LoVo (cell line): ENCODE data around the gene CLIC4.
"Not testable (repeated sequence)": the region's sequence is repeated elsewhere in the genome, so short reads cannot be mapped to it uniquely, and the experiment has no call there.

Experiments
- DNase-seq: peaks from one replicate; pipeline ENCODE4 v3.0.0-alpha.2; 2016; ENCODE audit warnings: low spot score

CLIC4 gene

GRCh38 chr1:24748191-24749121, 3.2 kb downstream of the CLIC4 start:
- no peak for DNase-seq

GRCh38 chr1:24749252-24749651, 4.0 kb downstream of the CLIC4 start:
- no peak for DNase-seq

GRCh38 chr1:24749886-24750285, 4.6 kb downstream of the CLIC4 start:
- no peak for DNase-seq

- no peak for DNase-seq
Observed at GRCh38 chr1:24751833-24752232, 6.6 kb downstream of the CLIC4 start.

GRCh38 chr1:24752305-24752704, 7.1 kb downstream of the CLIC4 start:
- DNase-seq: no peak

DNA sequence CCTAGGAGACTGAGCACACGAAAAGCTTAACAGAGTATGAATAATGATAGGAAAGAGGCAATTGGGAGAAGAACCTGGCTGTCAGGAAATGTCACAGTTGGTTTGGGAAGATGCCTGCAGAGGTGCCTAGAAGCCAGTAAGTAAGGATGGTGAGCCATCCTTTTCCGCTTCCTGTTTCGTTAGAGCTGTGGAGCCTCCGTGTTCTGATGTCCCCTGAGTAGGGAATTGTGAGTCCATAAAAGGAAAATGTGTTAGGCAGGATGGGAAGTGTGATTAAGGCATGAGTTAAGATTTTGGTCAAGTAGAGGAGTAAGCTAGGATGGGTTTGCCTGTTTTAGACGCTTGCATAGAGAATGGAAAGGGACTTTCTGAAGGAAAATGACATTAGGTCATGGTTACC, 9.0 kb downstream of the CLIC4 start:
- no peak for DNase-seq

- not testable (repeated sequence) for DNase-seq
Observed at GRCh38 chr1:24755323-24755722, 10.1 kb downstream of the CLIC4 start.

GRCh38 chr1:24756395-24756794, 11.1 kb downstream of the CLIC4 start:
- DNase-seq: no peak

GRCh38 chr1:24759492-24759891, 14.2 kb downstream of the CLIC4 start:
- no peak for DNase-seq

DNA sequence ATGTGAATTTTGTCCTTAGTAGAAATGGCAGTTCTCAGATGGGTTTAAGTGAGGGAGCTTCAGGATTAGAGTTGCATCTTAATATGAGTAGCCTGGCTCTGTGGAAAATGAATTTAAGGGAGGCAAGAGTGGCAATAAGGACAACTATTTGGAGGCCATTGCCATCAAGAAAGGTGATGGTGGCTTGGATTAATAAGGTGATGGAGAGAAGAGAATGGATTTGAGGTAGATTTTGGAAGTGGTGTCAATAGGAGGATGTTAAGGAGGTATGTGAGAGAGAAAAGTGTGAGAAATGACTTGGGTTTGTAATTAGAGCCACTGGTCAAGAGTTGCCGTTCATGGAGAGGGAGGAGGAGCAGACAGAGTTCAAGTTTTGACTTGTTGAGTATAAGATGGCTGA, 16.3 kb downstream of the CLIC4 start:
- no peak for DNase-seq

DNA sequence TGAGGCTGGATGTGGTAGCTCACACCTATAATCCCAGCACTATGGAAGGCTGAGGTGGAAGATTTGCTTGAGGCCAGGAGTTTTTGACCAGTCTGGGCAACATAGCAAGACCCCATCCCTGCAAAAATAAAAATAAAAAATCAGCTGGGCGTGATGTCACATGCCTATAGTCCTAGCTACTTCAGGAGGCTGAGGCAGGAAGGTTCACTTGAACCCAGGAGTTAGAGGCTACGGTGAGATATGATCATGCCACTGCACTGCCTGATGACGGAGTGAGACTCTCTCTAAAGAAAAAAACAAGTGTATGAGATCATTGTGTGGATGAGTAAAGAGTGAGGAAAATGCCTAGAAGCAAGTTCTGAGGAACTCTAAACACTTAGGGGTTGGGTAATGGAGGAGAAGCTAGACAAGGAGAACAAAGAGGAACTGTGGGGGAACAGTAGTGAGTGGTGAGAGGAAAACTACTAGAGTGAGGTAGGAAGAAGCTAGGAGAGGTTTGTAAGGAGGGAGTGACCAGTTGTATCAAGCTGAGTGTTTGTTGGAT, 17.0 kb downstream of the CLIC4 start:
- DNase-seq: no peak

- no peak for DNase-seq
Observed at GRCh38 chr1:24763671-24764070, 18.4 kb downstream of the CLIC4 start.

DNA sequence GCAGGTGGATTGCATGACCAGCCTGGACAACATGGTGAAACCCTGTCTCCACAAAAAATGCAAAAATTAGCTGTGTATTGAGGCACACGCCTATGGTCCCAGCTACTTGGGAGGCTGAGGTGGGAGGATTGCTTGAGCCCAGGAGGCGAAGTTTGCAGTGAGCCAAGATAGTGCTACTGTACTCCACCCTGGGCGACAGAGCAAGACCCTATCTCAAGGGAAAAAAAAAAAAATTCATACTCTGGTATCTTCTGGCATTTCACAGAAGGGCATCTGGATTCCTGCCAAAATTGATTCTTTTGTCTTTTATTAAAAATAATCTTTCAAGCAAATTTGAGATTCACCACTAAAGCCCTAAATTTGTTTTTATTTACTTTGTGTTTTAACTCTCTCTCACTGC, 19.2 kb downstream of the CLIC4 start:
- DNase-seq: no peak

GRCh38 chr1:24764848-24765247, 19.6 kb downstream of the CLIC4 start:
- no peak for DNase-seq

- DNase-seq: no peak
Observed at GRCh38 chr1:24765308-24765988, 20.2 kb downstream of the CLIC4 start.

DNA sequence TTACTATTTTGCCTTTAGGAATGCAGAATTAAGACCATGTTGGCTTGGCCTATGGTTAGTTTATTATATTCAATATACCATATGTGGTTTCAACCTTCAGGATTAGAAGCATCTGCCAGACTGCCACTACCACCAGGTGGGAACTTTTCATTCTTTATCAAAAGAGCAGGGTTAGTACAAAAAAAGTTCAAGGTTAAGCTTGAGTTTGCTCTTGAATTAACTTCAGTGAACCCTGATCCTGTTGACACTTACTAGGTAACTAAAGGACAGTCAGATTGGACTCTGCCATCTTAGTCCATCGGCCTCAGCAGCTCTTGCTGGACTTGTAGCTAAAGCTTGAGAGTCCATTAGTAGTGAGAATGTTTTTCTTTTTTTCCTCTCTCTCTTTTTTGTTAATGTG, 22.1 kb downstream of the CLIC4 start:
- DNase-seq: no peak

DNA sequence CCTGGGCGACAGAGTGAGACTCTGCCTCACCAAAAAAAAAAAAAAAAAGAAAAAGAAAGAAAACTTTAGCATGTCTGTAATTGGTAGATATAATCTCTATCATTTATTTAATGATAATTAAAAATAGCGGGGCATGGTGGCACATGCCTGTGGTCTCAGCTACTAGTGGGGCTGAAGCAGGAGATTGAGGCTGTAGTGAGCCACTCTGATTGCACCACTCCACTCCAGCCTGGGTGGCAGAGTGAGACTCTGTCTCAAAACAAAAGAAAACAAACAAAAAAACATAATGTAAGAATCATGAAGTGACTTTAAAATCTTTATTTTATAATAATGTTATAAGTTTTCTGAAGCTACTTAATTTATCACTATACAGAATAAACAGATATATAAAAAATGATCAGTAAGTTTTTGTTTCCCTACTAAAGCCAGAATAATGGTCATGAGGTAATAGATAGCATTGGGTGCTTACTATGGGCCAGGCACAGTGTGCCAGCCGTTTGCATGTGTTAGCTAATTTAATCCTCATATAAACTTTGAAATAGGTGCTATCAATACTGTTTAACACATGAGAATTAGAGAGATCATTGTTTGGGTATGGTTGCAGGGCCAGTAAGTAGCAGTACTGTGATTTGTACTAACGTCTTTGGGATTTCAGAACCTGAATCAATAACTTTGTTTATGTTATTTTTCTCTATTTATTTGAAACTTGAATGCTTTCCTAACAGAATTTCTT, 23.8 kb downstream of the CLIC4 start:
- no peak for DNase-seq

- peak; percentile 13 for DNase-seq
Observed at GRCh38 chr1:24769656-24770651, 24.7 kb downstream of the CLIC4 start.

DNA sequence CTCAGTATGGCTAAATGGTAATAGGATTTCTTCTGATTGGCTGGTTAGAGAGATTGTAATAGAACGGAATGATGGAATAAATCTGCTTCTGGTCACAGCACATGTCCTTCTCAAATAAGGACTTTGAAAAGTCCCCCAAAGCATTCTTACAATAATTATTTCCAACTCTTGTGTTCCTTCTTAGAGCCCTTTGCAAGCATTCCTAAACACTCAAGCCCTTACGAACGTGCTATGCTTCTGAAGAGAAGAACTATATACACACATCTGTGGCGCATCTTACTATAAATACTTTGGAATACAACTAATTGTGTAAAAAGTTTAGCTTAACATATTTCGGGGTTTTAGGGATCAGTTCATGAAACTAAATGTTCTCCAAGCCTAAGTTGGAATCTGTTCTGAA, 25.6 kb downstream of the CLIC4 start:
- DNase-seq: no peak

GRCh38 chr1:24771574-24771973, 26.3 kb downstream of the CLIC4 start:
- DNase-seq: no peak

GRCh38 chr1:24773618-24774017, 28.4 kb downstream of the CLIC4 start:
- DNase-seq: no peak
